Measurements from ENCODE around the gene ZNF670.
"Not testable (repeated sequence)": the region's sequence is repeated elsewhere in the genome, so short reads cannot be mapped to it uniquely, and the experiment has no call there.

ZNF670 gene

DNA sequence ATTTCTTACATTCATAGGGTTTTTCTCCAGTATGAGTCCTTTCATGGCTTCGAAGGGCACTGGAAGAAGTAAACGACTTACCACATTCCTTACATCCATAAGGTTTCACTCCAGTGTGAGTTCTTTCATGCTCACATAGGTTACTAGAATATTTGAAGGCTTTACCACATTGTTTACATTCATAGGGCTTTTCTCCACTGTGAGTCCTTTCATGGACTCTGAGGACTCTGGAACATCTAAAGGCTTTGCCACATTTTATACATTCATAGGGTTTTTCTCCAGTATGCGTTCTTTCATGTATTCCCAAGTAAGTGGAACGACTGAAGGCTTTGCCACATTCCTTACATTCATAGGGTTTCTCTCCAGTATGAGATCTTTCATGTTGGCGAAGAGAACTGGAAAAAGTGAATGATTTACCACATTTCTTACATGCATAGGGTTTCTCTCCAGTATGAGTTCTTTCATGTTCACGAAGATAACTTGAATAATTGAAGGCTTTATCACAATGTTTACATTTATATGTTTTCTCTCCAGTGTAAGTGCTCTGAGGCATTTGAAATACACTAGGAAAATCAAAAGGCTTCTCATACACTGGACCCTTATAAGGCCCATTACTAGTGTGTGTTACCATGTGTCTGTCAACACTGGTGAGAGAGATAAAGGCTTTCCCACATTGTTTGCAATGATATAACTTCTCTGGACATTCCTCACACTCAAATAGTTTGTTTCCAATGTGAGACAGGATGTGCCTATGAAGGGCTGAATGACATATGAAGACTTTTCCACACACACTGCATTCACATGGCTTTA lies 40.9 kb downstream of the ZNF670 start:
- DNase-seq: no peak

DNA sequence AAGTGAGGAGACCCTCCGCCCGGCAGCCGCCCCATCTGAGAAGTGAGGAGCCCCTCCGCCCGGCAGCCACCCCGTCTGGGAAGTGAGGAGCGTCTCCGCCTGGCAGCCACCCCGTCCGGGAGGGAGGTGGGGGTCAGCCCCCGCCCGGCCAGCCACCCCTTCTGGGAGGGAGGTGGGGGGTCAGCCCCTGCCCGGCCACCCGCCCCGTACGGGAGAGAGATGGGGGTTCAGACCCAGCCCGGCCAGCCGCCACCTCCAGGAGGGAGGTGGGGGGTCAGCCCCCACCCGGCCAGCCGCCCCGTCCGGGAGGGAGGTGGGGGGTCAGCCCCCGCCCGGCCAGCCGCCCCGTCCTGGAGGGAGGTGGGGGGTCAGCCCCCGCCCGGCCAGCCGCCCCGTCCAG lies 46.3 kb downstream of the ZNF670 start:
- DNase-seq: not testable (repeated sequence)

Data from retina (tissue), 1 donor.